Neutrophil (primary cell): ENCODE measurements around the gene KCNIP3.
"Not testable (repeated sequence)": the region's sequence is repeated elsewhere in the genome, so short reads cannot be mapped to it uniquely, and the experiment has no call there.

Experiments used
- H3K27ac ChIP-seq: fragments of 200-600 bp; sonication (generic); 2 replicates; pipeline ENCODE4 v1.5.1; 2016; ENCODE audit warnings: mild to moderate bottlenecking, moderate library complexity
- H3K27me3 ChIP-seq: fragments of 200-600 bp; sonication (generic); 2 replicates; pipeline ENCODE4 v1.6.0; 2016; ENCODE audit warnings: mild to moderate bottlenecking
- H3K36me3 ChIP-seq: fragments of 200-600 bp; sonication (generic); 2 replicates; pipeline ENCODE4 v1.5.1; 2017
- H3K4me1 ChIP-seq, 2 experiments: fragments of 200-600 bp in 1 of 2; sonication (generic) in 1 of 2; 1 replicate in 1 of 2; 2 replicates in 1 of 2; pipeline versions ENCODE4 v1.5.1 to v1.6.1; 2013 to 2016; ENCODE audit warnings: low read depth in 1 of 2, low read length in 1 of 2, mild to moderate bottlenecking in 1 of 2, moderate library complexity in 1 of 2; ENCODE audit not compliant: control insufficient read depth in 1 of 2, insufficient read depth in 1 of 2
- H3K4me3 ChIP-seq, 2 experiments: fragments of 200-600 bp in 1 of 2; sonication (generic) in 1 of 2; 1 replicate in 1 of 2; 2 replicates in 1 of 2; pipeline ENCODE4 v1.5.1; 2013 to 2016; ENCODE audit warnings: low read depth in 1 of 2, low read length in 1 of 2, mild to moderate bottlenecking in 1 of 2, moderate library complexity in 1 of 2
- H3K9me3 ChIP-seq: fragments of 200-600 bp; sonication (generic); 2 replicates; pipeline ENCODE4 v1.5.1; 2016
- CTCF ChIP-seq: fragments of 200-600 bp; sonication (generic); IDR thresholded peaks from 2 replicates; pipeline ENCODE4 v1.5.1; 2016; ENCODE audit warnings: antibody characterized with exemption

KCNIP3 gene

DNA sequence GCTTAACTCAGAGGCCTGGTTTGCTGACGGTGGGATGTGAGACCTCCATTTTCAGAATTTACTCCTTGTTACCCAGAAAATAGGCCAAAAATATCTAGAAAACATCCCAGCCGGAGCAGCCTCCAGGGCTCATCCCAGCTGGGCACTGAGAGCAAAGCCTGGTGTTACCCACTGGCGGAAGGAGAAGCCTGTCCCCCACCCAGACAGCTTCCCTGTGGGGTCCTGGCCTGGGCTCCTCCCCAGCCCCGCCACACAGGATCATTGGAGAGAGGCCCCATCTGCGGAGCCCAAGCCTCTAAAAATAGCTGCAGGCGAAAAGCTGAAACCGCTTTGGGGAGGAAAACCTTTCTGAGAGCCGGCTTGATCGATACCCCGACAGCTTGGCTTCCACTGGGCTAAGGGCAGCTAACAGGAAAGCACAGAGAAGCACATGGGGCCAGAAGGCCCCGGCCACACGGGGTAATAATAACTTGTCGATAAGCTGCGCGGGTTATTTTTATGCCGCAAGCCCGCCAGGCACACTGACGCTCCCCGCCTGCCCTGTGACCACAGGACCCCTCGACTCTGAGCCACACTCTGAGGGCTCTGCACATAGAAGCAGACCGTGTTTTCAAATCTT, 78.5 kb downstream of the KCNIP3 start:
- Histone ChIP-seq H3K9me3 (no peaks in the 10 kb centered on the region), H3K4me3 (no peak overlapping the region), H3K27me3 (peaks cover under 1% of the 10 kb centered on the region), H3K36me3 (no peaks in the 10 kb centered on the region), H3K4me1 (no peaks in the 10 kb centered on the region), H3K27ac (no peak overlapping the region)
- TF ChIP-seq CTCF, result no peak

GRCh38 chr2:95376311-95377215, 79.4 kb downstream of the KCNIP3 start:
- no peaks in the 10 kb centered on the region for H3K4me1 ChIP-seq
- H3K36me3 ChIP-seq, result no peaks in the 10 kb centered on the region
- no peak overlapping the region for H3K4me3 ChIP-seq
- no peak for TF ChIP-seq CTCF
- H3K27ac ChIP-seq, result no peak overlapping the region
- no peaks in the 10 kb centered on the region for H3K27me3 ChIP-seq
- no peaks in the 10 kb centered on the region for H3K9me3 ChIP-seq

DNA sequence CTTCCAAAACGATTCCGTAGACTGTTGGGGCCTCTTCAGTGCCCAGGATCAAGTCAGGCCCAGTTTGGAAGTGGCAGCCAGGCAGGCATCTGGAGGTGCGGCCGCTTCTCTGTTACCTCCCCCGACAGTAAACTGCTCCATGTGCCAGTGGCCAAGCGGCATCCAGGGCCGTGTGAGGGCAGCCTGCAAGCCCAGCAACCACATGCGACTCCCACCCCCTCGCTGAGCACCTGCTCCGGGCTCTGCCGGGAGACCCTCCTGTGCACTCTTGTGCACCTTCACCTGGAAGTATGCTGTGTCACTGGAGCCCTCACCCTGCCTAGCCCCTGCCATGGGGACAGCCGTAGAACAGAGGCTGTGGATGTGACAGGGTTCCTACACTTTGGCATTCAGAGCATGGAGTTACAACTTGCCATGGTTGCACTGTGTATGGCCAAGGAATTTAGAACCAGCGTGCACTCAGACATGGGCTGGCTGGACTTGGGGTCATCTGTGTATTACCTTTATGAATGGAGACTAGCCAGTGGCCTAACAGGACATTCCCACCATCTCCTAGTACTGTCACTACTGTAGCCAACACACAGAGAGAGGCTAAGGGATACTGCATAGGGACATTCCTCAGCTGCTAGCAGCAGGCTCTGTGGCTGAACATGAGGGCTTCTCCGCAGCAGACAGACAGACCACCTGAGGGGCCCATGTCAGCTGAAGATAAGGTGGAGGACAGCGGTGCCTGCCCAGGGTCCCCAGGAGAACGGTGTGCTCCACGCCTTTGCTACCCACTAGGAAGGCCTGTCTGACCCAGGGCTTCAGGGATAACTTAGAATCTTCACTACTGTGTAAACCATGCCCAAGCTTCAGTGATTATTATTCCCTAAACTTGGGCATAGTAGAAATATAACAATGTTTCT, 80.3 kb downstream of the KCNIP3 start:
- no peak for TF ChIP-seq CTCF

DNA sequence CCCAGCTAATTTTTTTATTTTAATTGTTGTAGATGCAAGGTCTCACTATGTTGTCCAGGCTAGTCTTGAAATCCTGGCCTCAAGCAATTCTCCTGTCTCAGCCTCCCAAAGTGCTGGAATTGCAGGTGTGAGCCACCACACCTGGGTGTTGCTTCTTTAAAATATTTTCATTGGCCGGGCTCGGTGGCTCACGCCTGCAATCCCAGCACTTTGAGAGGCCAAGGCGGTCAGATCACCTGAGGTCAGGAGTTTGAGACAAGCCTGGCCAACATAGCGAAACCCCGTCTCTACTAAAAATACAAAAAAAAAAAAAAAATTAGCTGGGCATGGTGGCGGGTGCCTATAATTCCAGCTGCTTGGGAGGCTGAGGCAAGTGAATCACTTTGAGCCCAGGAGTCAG, 81.1 kb downstream of the KCNIP3 start:
- H3K9me3 ChIP-seq, H3K4me1 ChIP-seq, H3K4me3 ChIP-seq, H3K36me3 ChIP-seq, H3K27me3 ChIP-seq, H3K27ac ChIP-seq: not testable (repeated sequence)

More for the DNA sequence above, 80.3 kb downstream of the KCNIP3 start:
- H3K4me3 ChIP-seq, result no peak overlapping the region
- no peaks in the 10 kb centered on the region for H3K27me3 ChIP-seq
- H3K27ac ChIP-seq, result no peak overlapping the region
- no peaks in the 10 kb centered on the region for H3K9me3 ChIP-seq
- no peaks in the 10 kb centered on the region for H3K36me3 ChIP-seq
- no peaks in the 10 kb centered on the region for H3K4me1 ChIP-seq

DNA sequence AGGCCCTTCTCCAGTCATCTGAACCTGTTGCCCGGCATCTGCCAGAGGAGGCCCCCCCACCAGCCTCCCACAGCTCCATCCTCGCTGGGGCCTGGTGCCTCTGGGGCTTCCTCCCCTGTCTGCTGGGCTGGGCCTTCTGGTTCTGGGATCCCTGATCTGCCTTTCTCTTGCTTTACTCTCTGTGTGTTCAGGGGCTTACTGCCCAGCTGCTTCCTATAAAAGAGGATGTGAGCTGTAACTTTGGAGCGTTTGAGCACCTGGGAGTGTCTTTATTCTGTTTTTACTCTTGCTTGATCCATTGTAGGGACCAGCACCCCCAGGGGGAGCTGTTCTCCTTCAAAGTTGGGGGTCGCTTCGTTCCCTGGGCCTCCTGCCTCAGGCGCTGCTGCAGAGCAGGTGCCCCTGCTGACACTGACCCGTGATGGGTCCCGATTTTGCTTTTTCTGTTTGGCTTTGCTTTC, 82.3 kb downstream of the KCNIP3 start:
- TF ChIP-seq CTCF, result no peak
- no peaks in the 10 kb centered on the region for H3K36me3 ChIP-seq
- H3K9me3 ChIP-seq, result no peaks in the 10 kb centered on the region
- no peak overlapping the region for H3K27ac ChIP-seq
- no peak overlapping the region for H3K4me3 ChIP-seq
- no peaks in the 10 kb centered on the region for H3K4me1 ChIP-seq
- H3K27me3 ChIP-seq, result no peaks in the 10 kb centered on the region
